GM12873 (cell line): Measurements from ENCODE around the gene WSB2.

Experiments used
- CTCF ChIP-seq: IDR thresholded peaks from 2 replicates; pipeline ENCODE4 v1.5.1; 2012; ENCODE audit warnings: low read depth, mild to moderate bottlenecking, moderate library complexity, low read length, control low read depth; ENCODE audit not compliant: insufficient read depth; ENCODE audit errors: missing control alignments

WSB2 gene

GRCh38 chr12:118016424-118017264 is 44.3 kb downstream of the WSB2 start, which contains the start of gene RFC5:
Gene RFC5 (plus strand): TSS chr12:118016703. CDS start chr12:118016828, 125 bp downstream.
- no peak for TF ChIP-seq CTCF

- no peak for TF ChIP-seq CTCF
These were observed 45.0 kb downstream of the WSB2 start for GRCh38 chr12:118015944-118016343.

GRCh38 chr12:118015306-118015705 is 45.7 kb downstream of the WSB2 start:
- TF ChIP-seq CTCF, result no peak

DNA sequence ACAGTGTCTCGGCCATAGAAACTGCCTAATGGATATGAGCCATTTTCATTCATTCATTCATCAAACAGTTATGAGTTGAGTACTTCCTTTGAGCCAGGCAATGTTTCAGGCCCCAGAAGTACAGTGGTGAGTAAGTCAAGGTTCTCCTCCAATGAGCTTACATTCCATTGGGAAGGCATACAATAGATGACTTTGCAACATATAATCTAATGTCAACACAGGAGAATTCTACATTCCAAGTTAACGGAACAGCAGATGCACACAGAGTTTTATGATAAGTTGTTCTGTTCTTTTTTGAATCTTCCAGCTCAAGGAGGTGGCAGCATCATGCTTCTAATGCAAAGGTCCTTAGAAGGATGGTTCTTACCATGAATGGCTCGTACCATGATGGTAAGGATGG is 47.7 kb downstream of the WSB2 start:
- no peak for TF ChIP-seq CTCF

- no peak for TF ChIP-seq CTCF
These were observed 49.0 kb downstream of the WSB2 start for GRCh38 chr12:118011961-118012360.

DNA sequence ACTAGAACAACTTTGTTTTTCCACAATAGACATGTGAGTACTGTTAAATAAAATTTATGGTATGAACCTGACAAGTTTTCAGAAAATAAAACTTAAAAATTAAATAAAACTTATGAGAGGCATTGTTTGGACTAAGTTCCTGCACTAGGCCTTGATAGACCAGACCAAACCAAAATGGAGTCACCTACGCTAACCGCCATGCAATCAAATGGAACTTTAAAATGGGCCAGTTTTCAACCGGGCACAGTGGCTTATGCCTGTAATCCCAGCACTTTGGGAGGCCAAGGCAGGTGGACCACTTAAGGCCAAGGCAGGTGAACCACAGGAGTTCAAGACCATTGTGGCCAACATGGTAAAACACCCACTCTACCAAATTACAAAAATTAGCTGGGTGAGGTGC is 49.6 kb downstream of the WSB2 start:
- TF ChIP-seq CTCF, result no peak

- TF ChIP-seq CTCF, result no peak
These were observed 50.1 kb downstream of the WSB2 start for GRCh38 chr12:118010903-118011302.
